ELR (cell line): ENCODE measurements around the gene ARHGEF4.

Source experiments
- DNase-seq: peaks from one replicate; pipeline ENCODE4 v3.0.0-alpha.2; 2015; ENCODE audit warnings: low read depth

ARHGEF4 gene

DNA sequence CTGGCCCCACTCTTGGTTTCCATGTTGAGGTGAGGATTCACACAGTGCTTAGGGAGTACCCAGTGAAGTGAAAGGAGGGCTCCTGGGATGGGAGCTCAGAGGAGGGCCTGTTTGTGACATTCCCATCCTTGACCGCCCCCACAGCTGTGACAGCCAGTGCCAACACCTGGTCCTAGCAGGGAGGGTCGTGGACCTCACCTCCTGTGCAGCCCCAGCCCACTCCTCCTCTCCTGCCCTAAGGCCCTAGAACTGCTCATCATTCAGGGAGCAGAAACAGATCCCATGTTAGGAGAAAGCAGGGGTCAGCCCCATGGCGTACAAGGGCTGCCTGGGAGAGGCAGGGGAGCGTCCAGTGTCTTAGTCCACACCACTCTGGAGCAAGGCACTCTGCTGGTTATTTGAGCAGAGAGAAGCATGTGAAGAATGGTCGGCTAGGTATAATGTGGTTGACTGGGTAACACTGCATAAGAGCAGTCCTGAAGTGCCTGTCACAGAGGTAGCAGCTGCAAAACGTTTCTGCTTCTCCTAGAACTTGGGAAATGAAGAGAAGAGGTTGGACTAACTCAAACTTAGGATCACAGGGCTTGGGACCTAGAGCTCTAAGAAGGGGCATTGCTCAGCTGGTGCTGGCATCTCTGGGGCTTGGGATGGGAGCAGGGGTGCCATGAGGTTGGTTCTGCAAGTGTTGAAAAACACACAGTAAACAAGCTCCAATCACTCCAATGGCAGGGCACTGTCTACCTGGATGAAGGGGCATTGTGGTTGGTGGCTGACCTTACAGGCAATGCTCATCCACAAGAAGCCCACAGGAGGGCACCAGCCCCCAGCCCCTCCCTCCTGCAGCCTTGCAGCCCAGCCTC is 200.9 kb downstream of the ARHGEF4 start:
- no peak for DNase-seq

DNA sequence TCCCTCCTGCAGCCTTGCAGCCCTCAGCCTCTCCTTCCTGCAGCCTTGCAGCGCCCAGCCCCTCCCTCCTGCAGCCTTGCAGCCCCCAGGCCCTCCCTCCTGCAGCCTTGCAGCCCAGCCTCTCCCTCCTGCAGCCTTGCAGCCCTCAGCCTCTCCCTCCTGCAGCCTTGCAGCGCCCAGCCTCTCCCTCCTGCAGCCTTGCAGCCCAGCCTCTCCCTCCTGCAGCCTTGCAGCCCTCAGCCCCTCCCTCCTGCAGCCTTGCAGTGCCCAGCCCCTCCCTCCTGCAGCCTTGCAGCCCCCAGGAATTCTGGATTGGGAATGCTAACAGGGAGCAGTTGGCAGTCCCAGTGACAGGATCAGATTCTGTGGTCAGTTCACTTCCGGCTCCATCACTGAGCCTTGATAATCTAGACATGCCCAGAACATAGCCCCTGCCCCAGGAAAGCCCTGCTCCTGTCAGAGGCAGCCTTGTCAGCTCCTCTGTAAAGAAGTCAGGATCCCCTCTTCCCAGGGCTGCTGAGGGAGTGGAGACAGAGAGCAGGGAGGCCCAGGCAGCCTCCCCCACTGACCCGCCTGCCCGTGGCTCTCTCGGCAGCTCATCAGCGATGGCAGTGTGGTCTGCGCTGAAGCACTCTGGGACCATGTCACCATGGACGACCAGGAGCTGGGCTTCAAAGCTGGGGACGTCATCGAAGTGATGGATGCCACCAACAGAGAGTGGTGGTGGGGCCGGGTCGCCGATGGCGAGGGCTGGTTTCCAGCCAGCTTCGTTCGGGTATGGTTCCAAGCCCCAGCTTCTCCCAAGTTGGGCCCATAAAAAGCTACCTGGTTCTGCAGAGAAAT is 201.8 kb downstream of the ARHGEF4 start:
- DNase-seq: no peak

DNA sequence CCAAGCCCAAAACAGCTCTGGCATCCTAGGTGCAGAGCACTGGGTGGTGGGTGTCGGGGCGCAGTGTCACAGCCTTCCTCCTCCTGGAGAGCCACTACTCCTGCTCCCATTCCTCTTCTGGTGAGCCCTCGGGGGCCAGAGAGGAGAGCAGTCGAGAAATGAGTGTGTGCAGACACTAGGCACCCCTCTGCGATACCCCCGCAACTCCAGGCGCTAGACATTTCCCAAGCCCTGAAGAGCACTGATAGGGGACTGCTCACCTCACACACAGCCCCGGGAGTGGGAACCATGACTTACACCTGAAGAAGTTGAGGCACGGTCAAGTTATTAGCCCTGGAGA is 202.4 kb downstream of the ARHGEF4 start:
- no peak for DNase-seq

DNA sequence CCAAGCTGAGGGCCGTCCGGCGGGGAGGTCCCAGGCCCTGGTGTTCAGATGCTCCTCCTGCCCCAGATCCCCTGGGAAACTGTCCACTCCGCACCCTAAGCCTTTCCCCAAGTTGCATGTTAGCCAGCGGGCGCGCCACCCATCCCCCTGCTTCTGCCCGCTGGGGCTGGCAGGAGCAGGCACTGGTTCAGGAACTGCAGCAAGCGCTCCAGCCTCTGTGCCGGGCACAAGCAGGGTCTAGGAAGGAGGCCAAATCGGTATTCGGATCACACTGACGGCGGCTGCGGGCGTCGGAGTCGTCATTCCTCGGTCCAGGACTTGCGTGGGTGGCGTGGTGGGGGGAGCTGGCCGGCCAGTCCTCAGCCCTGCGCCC is 202.8 kb downstream of the ARHGEF4 start:
- no peak for DNase-seq

DNA sequence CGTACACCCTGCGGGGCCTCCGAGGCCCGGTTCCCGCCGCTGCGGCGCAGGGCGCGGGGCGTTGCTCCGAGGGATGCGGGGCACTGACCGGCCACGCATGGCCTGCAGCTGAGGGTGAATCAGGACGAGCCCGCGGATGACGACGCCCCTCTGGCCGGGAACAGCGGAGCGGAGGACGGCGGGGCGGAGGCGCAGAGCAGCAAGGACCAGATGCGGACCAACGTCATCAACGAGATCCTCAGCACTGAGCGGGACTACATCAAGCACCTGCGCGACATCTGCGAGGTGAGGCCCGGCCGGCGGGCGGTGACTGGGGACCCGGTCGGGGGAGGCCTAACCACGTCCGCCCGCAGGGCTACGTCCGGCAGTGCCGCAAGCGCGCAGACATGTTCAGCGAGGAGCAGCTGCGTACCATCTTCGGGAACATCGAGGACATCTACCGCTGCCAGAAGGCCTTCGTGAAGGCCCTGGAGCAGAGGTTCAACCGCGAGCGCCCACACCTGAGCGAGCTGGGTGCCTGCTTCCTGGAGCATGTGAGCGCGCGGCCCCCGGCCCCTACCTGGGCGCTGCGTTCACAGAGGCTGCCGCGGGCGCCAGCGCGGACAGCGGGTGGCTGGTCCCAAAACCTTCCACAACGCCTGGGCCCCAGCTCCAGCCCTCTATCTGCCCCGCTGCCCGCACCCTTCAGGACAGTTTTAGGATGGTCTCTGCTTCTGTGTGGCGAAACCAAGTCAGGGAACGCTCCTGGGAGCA is 203.4 kb downstream of the ARHGEF4 start:
- DNase-seq: no peak

DNA sequence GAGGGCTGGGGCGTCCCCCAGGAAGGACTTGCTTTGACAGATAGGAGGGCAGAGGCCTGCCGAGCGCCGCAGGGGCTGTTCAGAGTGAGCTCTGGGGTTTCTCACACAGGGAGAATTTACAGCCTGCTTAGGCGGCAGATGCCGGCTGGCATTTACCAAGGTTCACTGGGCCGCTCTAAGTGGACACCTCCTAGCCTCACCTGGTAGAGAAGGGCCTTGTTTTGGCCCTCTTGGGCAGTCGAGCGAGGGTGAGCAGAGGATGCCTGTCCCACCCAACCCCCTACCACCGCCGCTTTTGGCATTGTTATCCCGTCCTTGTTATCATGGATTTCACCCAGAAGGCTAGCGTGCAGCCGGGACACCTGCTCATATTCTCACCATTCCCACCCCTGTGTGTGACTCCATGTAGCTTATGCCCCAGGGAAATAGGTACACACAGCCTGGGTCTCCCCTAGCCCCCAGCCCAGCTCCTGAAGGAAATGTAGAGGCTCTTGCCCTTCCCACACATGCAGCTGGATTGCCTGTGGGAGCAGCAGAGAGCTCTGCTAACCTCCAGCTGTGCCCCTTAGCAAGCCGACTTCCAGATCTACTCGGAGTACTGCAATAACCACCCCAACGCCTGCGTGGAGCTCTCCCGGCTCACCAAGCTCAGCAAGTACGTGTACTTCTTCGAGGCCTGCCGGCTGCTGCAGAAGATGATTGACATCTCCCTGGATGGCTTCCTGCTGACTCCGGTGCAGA is 204.1 kb downstream of the ARHGEF4 start:
- DNase-seq: no peak

DNA sequence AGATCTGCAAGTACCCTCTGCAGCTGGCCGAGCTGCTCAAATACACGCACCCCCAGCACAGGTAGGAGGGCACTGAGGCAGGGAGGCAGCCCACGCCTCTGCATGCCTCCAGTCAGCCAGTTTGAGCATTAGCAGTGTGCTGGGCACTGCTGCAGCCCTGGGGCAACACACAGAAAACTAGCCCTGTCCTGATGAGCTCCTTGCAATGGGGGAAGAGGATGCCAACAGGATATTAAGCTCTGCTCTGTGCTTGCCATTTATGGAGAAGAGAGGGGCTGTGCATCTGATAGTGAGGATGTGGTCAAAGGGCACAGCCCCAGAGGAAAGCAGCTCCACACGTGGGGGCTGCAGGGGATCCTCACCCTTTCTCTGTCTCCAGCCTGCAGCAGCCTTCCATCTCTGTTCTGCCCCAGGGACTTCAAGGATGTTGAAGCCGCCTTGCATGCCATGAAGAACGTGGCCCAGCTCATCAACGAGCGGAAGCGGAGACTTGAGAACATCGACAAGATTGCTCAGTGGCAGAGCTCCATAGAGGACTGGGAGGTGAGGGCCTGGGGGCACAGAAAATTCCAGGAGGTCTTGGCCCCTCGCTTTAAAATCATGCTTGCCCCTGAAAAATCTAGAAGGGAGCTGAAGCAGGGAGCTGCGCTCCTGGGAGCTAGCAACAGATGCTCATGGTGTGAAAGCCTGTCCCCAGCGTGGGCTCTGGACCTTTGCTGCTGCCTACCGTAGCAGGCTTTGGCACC is 204.9 kb downstream of the ARHGEF4 start:
- no peak for DNase-seq

- peak; percentile 29 for DNase-seq
Observed at GRCh38 chr2:131042148-131042775, 205.5 kb downstream of the ARHGEF4 start.

GRCh38 chr2:131043199-131044074 is 206.7 kb downstream of the ARHGEF4 start:
- no peak for DNase-seq

DNA sequence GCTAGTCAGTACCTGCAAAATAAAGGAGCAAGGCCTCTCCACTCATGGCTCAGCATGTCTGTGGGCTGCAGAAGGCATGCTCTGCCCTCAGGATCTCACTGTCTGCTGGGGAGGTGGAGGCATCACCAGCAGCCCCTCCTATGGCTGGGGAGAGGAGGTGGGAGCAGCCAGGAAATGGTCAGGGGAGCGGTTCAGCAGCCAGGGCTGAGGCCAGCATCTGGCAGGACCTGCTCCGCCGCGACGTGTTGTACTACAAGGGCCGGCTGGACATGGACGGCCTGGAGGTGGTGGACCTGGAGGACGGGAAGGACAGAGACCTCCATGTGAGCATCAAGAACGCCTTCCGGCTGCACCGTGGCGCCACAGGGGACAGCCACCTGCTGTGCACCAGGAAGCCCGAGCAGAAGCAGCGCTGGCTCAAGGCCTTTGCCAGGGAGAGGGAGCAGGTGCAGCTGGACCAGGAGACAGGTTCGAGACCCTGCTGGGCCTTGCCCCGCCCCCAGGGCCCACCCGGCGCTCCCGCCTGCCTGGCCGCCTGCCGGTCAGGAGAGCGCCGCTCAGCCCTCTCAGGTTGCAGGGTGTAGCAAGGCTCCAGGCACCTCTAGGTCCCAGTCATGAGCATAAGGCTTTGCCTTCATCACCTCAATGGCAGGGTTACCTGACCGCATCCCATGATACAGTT is 207.5 kb downstream of the ARHGEF4 start:
- no peak for DNase-seq

GRCh38 chr2:131044757-131045150 is 208.0 kb downstream of the ARHGEF4 start:
- DNase-seq: no peak

- no peak for DNase-seq
Observed at GRCh38 chr2:131045286-131046027, 208.7 kb downstream of the ARHGEF4 start.

DNA sequence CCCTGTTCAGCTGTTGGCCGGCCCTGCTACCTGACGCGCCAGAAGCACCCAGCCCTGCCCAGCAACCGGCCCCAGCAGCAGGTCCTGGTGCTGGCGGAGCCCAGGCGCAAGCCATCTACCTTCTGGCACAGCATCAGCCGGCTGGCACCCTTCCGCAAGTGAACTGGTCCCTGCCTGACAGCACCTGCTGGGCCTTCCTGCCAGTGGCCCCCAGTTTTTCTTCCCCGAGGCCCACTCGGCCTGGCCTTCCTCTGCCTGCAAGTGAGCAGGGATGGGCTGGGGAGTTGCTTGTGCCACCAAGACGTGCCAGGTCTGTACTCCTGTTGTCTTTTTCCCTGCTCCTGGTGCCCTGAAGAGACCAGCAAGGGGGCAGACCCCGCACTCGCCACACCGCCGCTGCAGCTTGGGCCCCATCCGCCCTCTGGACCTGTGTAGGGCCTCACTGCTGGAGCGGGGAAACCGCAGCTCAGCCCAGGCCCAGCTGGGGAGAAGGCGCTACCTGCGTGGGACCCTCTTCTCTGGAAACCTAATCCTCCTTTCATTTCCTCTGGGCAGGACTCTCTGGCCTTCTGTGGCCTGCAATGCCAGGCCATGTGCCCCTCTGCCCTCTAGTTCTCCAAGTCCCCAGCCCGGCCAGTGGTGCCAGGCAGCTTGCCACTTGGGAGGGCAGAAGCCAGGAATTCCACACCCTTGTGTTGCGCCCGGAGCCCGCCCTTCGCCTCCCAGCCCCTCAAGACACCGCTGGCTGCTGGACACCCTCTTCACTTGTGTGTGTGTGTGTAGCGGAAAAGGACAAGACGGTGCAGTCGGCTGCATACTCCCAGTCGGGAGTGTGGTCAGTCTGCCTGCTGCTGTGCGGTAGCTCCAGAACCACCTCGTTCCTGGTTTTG is 209.6 kb downstream of the ARHGEF4 start:
- no peak for DNase-seq

DNA sequence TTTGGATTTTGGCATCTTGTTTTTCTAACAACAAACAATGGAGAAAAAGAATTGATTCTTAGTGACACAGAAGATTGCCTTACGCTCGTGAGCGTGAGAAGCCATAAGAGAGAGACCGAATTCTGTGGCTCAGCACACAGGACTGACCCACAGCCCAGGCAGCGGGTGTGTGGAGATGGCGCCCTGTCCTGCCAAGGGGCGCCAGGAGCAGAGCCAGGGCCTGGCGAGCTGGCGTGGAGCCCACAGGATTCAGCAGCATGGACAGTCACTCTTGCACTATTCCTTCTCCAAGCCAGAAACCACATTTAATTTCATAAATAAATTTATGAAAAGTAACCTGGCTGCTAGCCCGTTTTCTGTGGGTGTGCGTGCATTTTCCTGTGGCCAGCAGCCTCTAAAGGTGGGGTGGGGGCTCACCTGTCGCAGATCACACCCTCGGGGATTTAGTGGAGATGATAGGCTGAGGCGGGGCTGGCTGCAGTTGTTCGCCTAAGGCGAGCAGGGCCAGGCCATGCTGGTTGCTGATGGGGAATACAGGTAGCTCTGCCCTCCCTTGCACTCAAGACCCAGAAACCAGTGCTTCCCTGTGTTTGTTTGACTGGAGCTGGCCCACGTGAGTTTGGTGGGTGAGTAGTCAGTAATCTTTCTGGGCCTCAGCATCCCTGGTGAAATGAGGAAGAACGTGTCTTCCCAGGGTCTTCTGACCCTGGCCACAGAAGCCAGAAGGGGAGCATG is 210.4 kb downstream of the ARHGEF4 start:
- no peak for DNase-seq

DNA sequence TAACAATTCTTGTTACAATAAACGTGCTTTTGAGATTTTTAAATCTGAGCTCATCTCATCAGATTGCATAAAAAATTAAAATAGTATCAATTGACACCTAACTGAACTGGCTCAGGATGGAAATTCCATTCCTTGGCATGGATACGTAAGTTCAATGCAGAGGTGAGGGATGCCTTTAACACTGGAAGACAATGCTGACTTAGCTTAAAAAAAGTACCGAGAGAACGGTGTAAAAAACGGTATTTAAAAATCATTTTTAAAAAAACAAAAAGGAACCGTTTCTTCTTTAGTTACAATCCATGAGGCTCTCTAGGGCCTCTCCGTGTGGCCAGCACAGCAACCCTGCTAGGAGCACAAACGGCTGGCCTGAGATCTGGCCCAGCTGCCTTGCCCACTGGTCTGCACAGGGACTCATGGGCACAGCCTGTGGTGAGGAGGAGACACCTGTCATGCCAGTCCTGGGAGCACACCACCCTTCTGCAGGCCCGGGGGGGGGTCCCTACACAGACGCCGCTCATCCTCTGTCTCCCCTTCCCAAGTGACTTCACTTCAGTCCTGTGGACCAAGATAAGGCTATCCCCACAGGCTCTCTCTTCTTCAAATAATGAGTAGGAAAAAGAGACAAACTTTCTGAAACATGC is 211.3 kb downstream of the ARHGEF4 start:
- DNase-seq: no peak

DNA sequence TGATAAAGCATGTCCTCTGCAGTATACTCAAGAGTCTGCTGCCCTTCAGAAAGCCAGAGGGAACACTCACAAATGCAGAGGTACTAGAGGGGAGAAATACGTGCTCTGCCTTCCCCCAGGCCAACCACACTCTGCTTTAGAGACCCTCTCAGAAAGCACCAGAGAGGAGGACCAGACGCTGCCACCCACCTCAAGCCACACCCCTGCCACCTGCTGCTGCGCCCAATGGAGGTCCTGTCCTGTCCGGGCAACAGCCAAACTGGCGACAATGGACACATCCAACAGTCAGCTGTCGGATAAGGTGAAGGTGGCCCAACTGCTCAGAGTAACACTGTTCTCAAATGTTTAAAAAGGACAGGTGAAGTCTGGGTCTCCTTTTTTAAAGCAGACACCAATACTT is 211.9 kb downstream of the ARHGEF4 start:
- no peak for DNase-seq
